Measurements from ENCODE around the gene SESN2. TPM values are rescaled to one million over a fixed set of nuclear protein-coding genes. Genes with fewer than 3 reads are reported as not detected.
"Not testable (repeated sequence)": the region's sequence is repeated elsewhere in the genome, so short reads cannot be mapped to it uniquely, and the experiment has no call there.

The SESN2 gene
- total RNA-seq, 3 donors from 2014 or later (not counting 1 experiment from before 2014, with no cell fraction given) = 21.0 to 30.3 (median 27.1) TPM

DNA sequence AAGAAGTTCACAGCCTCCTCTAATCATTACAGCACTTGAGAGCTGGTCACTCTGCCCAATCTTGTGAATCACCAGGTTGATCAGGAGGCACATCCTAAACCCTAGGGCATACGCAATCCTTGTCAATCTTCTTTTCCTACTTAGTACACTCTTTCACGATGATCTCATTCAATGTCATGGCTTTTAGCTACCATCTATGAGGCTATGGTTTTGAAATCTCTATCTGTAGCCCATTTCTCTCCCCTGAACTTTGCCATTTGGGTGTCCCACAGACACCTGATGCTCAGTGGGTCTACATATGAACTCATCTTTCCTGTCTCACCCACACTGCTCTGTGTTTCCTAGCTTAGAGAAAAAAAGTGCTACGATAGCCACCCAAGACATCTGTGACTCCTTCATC is 67.7 kb downstream of the SESN2 start:
- no peak overlapping the region for H3K4me3 Mint-ChIP-seq
- no peak overlapping the region for H3K27ac Mint-ChIP-seq

GRCh38 chr1:28327431-28327830 is 68.1 kb downstream of the SESN2 start:
- H3K36me3 Mint-ChIP-seq; H3K27me3 ChIP-seq (ENCODE audit: control insufficient read depth, insufficient read depth, low read length); H3K27me3 Mint-ChIP-seq (ENCODE audit: low read depth in 2 of 2); H3K27ac Mint-ChIP-seq; H3K4me3 Mint-ChIP-seq; DNase-seq; H3K9me3 ChIP-seq (ENCODE audit: control insufficient read depth, insufficient read depth, low read length); ATAC-seq; H3K4me3 ChIP-seq (ENCODE audit: low read length); intact Hi-C loops (cut with micrococcal nuclease); H3K9me3 Mint-ChIP-seq: not testable (repeated sequence)
- peaks cover 26% of the 10 kb centered on the region for H3K4me1 ChIP-seq (ENCODE audit: control insufficient read depth, insufficient read depth, low read length)
- H3K27ac ChIP-seq (ENCODE audit: low read length) = peak overlapping the region; percentile 5
- 72% methylated on average over 11 of the region's 11 CpGs for WGBS (ENCODE audit: insufficient coverage)
- peaks cover 15% of the 10 kb centered on the region for H3K36me3 ChIP-seq (ENCODE audit: control insufficient read depth, insufficient read depth, low read length)
- peaks cover 18 to 31% of the 10 kb centered on the region in 2 donors for H3K4me1 Mint-ChIP-seq

More for the DNA sequence above, 67.7 kb downstream of the SESN2 start:
- Mint-ChIP-seq H3K36me3 (no peaks in the 10 kb centered on the region), H3K4me1 (peaks cover 15 to 27% of the 10 kb centered on the region in 2 donors), H3K27me3 (ENCODE audit: low read depth in 2 of 2) (no peaks in the 10 kb centered on the region), H3K9me3 (no peaks in the 10 kb centered on the region)
- no peak for TF ChIP-seq CTCF (IDR thresholded peaks at IDR 0.05)
- H3K4me1 ChIP-seq (ENCODE audit: control insufficient read depth, insufficient read depth, low read length) = peaks cover 26% of the 10 kb centered on the region
- no peaks in the 10 kb centered on the region for H3K27me3 ChIP-seq (ENCODE audit: control insufficient read depth, insufficient read depth, low read length)
- DNase-seq (no peak), ATAC-seq (no peak)
- H3K36me3 ChIP-seq (ENCODE audit: control insufficient read depth, insufficient read depth, low read length) = peaks cover 10% of the 10 kb centered on the region
- whole genome bisulfite sequencing (ENCODE audit: insufficient coverage) = 87% methylated on average over 2 of the region's 3 CpGs
- no peak overlapping the region for H3K4me3 ChIP-seq (ENCODE audit: low read length)
- peak overlapping the region; percentile 5 for H3K27ac ChIP-seq (ENCODE audit: low read length)
- intact Hi-C loops (cut with micrococcal nuclease) = no loop called here
- H3K9me3 ChIP-seq (ENCODE audit: control insufficient read depth, insufficient read depth, low read length) = no peaks in the 10 kb centered on the region

DNA sequence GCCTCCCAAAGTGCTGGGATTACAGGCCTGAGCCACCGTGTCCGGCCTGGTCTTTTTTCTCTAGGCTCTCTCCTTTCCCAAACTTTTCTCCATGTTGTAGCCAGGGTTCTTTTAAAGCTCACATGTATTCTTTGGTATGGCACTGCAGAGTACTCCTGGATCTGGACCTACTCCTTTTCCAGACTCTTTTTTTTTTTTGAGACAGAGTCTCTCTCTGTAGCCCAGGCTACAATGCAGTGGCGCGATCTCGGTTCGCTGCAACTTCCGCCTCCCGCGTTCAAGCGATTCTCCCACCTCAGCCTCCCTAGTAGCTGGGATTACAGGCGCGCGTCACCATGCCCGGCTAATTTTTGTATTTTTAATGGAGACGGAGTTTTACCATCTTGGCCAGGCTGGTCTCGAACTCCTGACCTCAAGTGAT is 68.9 kb downstream of the SESN2 start:
- Mint-ChIP-seq H3K4me3 (peak overlapping the region; percentile 97), H3K9me3 (no peaks in the 10 kb centered on the region), H3K27ac (peak overlapping the region; percentile 97), H3K4me1 (peaks cover 25 to 39% of the 10 kb centered on the region in 2 donors), H3K27me3 (ENCODE audit: low read depth in 2 of 2) (no peaks in the 10 kb centered on the region), H3K36me3 (no peaks in the 10 kb centered on the region)
- Histone ChIP-seq H3K9me3 (ENCODE audit: control insufficient read depth, insufficient read depth, low read length) (no peaks in the 10 kb centered on the region), H3K4me1 (ENCODE audit: control insufficient read depth, insufficient read depth, low read length) (peaks cover 26% of the 10 kb centered on the region), H3K27ac (ENCODE audit: low read length) (peak overlapping the region; percentile 87), H3K4me3 (ENCODE audit: low read length) (peak overlapping the region; percentile 57), H3K36me3 (ENCODE audit: control insufficient read depth, insufficient read depth, low read length) (peaks cover 23% of the 10 kb centered on the region), H3K27me3 (ENCODE audit: control insufficient read depth, insufficient read depth, low read length) (no peaks in the 10 kb centered on the region)
- ATAC-seq (no peak), DNase-seq (peak in 1 of 2 donors; percentile 38)
- 76% methylated on average over 16 of the region's 16 CpGs for WGBS (ENCODE audit: insufficient coverage)
- intact Hi-C loops (cut with micrococcal nuclease) = loop anchor here (1.0 to 2.0 kb wide), 3 partner anchors 69 to 178 kb away; partner anchors contain the start of genes RCC1 and SESN2
- no peak for TF ChIP-seq CTCF (IDR thresholded peaks at IDR 0.05)

- peak in 2 of 3 donors; percentile 3 to 14 for ATAC-seq
- intact Hi-C loops (cut with micrococcal nuclease) = loop anchor here (1.0 to 2.0 kb wide), 3 partner anchors 71 to 224 kb away; partner anchors contain the start of genes SESN2 and TRNAU1AP
These were observed 70.3 kb downstream of the SESN2 start for GRCh38 chr1:28329395-28330153.

More at GRCh38 chr1:28329395-28330153, 70.3 kb downstream of the SESN2 start:
- peaks cover 26% of the 10 kb centered on the region for H3K4me1 ChIP-seq (ENCODE audit: control insufficient read depth, insufficient read depth, low read length)
- H3K4me3 ChIP-seq (ENCODE audit: low read length) = peak overlapping the region; percentile 57
- no peaks in the 10 kb centered on the region for H3K9me3 ChIP-seq (ENCODE audit: control insufficient read depth, insufficient read depth, low read length)
- no peaks in the 10 kb centered on the region for H3K27me3 Mint-ChIP-seq (ENCODE audit: low read depth in 2 of 2)
- peak overlapping the region; percentile 87 for H3K27ac ChIP-seq (ENCODE audit: low read length)
- WGBS (ENCODE audit: insufficient coverage) = 35% methylated on average over 29 of the region's 29 CpGs
- peak overlapping the region; percentile 97 for H3K4me3 Mint-ChIP-seq
- no peaks in the 10 kb centered on the region for H3K36me3 Mint-ChIP-seq
- H3K4me1 Mint-ChIP-seq = peaks cover 25 to 43% of the 10 kb centered on the region in 2 donors
- TF ChIP-seq CTCF (IDR thresholded peaks at IDR 0.05) = no peak
- no peaks in the 10 kb centered on the region for H3K9me3 Mint-ChIP-seq
- H3K27me3 ChIP-seq (ENCODE audit: control insufficient read depth, insufficient read depth, low read length) = no peaks in the 10 kb centered on the region
- peaks cover 32% of the 10 kb centered on the region for H3K36me3 ChIP-seq (ENCODE audit: control insufficient read depth, insufficient read depth, low read length)
- peak overlapping the region; percentile 97 for H3K27ac Mint-ChIP-seq
- DNase-seq = peak in 1 of 2 donors; percentile 68
